Neural progenitor cell (in vitro differentiated cells): ENCODE results near the gene CCNYL1. TPM values are rescaled to one million over a fixed set of nuclear protein-coding genes. Genes with fewer than 3 reads are reported as not detected.
"Not testable (repeated sequence)": the region's sequence is repeated elsewhere in the genome, so short reads cannot be mapped to it uniquely, and the experiment has no call there.

ENCODE experiments used
- DNase-seq: peaks from one replicate; pipeline ENCODE4 v3.0.0-alpha.2; 2016; ENCODE audit warnings: low spot score
- H2AFZ ChIP-seq: fragments of 200-600 bp; sonication (generic); replicated peaks from 2 replicates; pipeline ENCODE4 v1.6.1; 2016; ENCODE audit warnings: antibody characterized with exemption
- H3F3A ChIP-seq: fragments of 200-600 bp; sonication (generic); 2 replicates; pipeline ENCODE4 v1.6.1; 2016; ENCODE audit warnings: antibody characterized with exemption, low read depth
- H3K27ac ChIP-seq: fragments of 200-600 bp; sonication (generic); 2 replicates; pipeline ENCODE4 v1.5.1; 2016; ENCODE audit warnings: mild to moderate bottlenecking
- H3K27me3 ChIP-seq: fragments of 200-600 bp; sonication (generic); 2 replicates; pipeline ENCODE4 v1.6.1; 2016; ENCODE audit warnings: mild to moderate bottlenecking, moderate library complexity
- H3K36me3 ChIP-seq: fragments of 200-600 bp; sonication (generic); 2 replicates; pipeline ENCODE4 v1.5.1; 2016
- H3K4me1 ChIP-seq: fragments of 200-600 bp; sonication (generic); 2 replicates; pipeline ENCODE4 v1.6.1; 2016; ENCODE audit warnings: mixed run types
- H3K4me2 ChIP-seq: fragments of 200-600 bp; sonication (generic); 2 replicates; pipeline ENCODE4 v1.6.1; 2016
- H3K4me3 ChIP-seq: fragments of 200-600 bp; sonication (generic); 2 replicates; pipeline ENCODE4 v1.5.1; 2016
- H3K79me2 ChIP-seq: fragments of 200-600 bp; sonication (generic); 2 replicates; pipeline ENCODE4 v1.6.1; 2016; ENCODE audit warnings: low read depth
- H3K9ac ChIP-seq: fragments of 200-600 bp; sonication (generic); 2 replicates; pipeline ENCODE4 v1.6.1; 2016
- H3K9me3 ChIP-seq: fragments of 200-600 bp; sonication (generic); 2 replicates; pipeline ENCODE4 v1.5.1; 2016; ENCODE audit warnings: low read depth
- H4K20me1 ChIP-seq: fragments of 200-600 bp; sonication (generic); 2 replicates; pipeline ENCODE4 v1.6.1; 2016; ENCODE audit warnings: low read depth
- H3K27ac Mint-ChIP-seq: 3 replicates; pipeline ENCODE4 v1.8.0; 2021; ENCODE audit warnings: mixed read lengths
- H3K27me3 Mint-ChIP-seq: 2 replicates; pipeline ENCODE4 v1.8.0; 2022; ENCODE audit warnings: low read depth, mild to moderate bottlenecking, inconsistent platforms, moderate library complexity, mixed read lengths; ENCODE audit not compliant: insufficient read depth
- H3K36me3 Mint-ChIP-seq: 3 replicates; pipeline ENCODE4 v1.8.0; 2021; ENCODE audit warnings: mixed read lengths
- H3K4me1 Mint-ChIP-seq: 3 replicates; pipeline ENCODE4 v1.8.0; 2021; ENCODE audit warnings: mixed read lengths
- H3K4me3 Mint-ChIP-seq: 3 replicates; pipeline ENCODE4 v1.8.0; 2021; ENCODE audit warnings: mild to moderate bottlenecking, moderate library complexity, mixed read lengths
- H3K9me3 Mint-ChIP-seq: 3 replicates; pipeline ENCODE4 v1.8.0; 2020; ENCODE audit warnings: mixed read lengths
- CTCF ChIP-seq: fragments of 200-600 bp; sonication (generic); IDR thresholded peaks from 2 replicates; pipeline ENCODE4 v1.5.1; 2017; ENCODE audit warnings: antibody characterized with exemption, mild to moderate bottlenecking
- EZH2 ChIP-seq: fragments of 200-600 bp; sonication (generic); IDR thresholded peaks from 2 replicates; pipeline ENCODE4 v1.6.1; 2017; ENCODE audit warnings: antibody characterized with exemption, mild to moderate bottlenecking, moderate library complexity
- EZH2phosphoT487 ChIP-seq: fragments of 200-600 bp; sonication (generic); IDR thresholded peaks from 2 replicates; pipeline ENCODE4 v1.6.1; 2017; ENCODE audit warnings: antibody characterized with exemption
- total RNA-seq: library from RNA; depleted of rRNA; stranded (reverse); fragments of >200 nt; gene quantifications from 2 replicates; pipeline ENCODE4 v1.2.3, GENCODE V29; 2015; ENCODE audit warnings: low replicate concordance

The CCNYL1 gene
- total RNA-seq, 1 donor from 2014 or later, result 22.0 TPM

GRCh38 chr2:207759890-207760289 is 48.5 kb downstream of the CCNYL1 start:
- H3K36me3 ChIP-seq, result peaks cover 34% of the 10 kb centered on the region
- peaks cover 95% of the 10 kb centered on the region for H3K79me2 ChIP-seq
- H3K27me3 ChIP-seq, result no peaks in the 10 kb centered on the region
- no peak overlapping the region for H3K4me3 ChIP-seq
- H3F3A ChIP-seq, result peaks cover 100% of the 10 kb centered on the region
- no peak overlapping the region for H3K4me2 ChIP-seq
- H3K4me1 ChIP-seq, result peaks cover 35% of the 10 kb centered on the region
- no peaks in the 10 kb centered on the region for H3K9me3 Mint-ChIP-seq
- no peaks in the 10 kb centered on the region for H3K9me3 ChIP-seq
- DNase-seq, result no peak
- no peak overlapping the region for H3K9ac ChIP-seq
- no peak overlapping the region for H3K4me3 Mint-ChIP-seq
- H3K4me1 Mint-ChIP-seq, result peaks cover 16% of the 10 kb centered on the region
- H2AFZ ChIP-seq, result no peak overlapping the region
- peaks cover 100% of the 10 kb centered on the region for H4K20me1 ChIP-seq
- peak overlapping the region; percentile 88 for H3K27ac ChIP-seq
- H3K36me3 Mint-ChIP-seq, result peaks cover 2% of the 10 kb centered on the region
- TF ChIP-seq CTCF (no peak), EZH2phosphoT487 (no peak), EZH2 (no peak)
- H3K27ac Mint-ChIP-seq, result no peak overlapping the region
- peaks cover 15% of the 10 kb centered on the region for H3K27me3 Mint-ChIP-seq

GRCh38 chr2:207760453-207760852 is 49.0 kb downstream of the CCNYL1 start:
- H3K9me3 Mint-ChIP-seq, result no peaks in the 10 kb centered on the region
- no peak overlapping the region for H3K9ac ChIP-seq
- H3F3A ChIP-seq, result peaks cover 100% of the 10 kb centered on the region
- H3K36me3 Mint-ChIP-seq, result peaks cover 2% of the 10 kb centered on the region
- H3K27me3 ChIP-seq, result no peaks in the 10 kb centered on the region
- H3K27ac ChIP-seq, result peak overlapping the region; percentile 88
- H3K27me3 Mint-ChIP-seq, result peaks cover 17% of the 10 kb centered on the region
- H3K4me2 ChIP-seq, result no peak overlapping the region
- peaks cover 36% of the 10 kb centered on the region for H3K36me3 ChIP-seq
- H3K4me3 ChIP-seq, result no peak overlapping the region
- H3K27ac Mint-ChIP-seq, result no peak overlapping the region
- H3K79me2 ChIP-seq, result peaks cover 96% of the 10 kb centered on the region
- no peak for DNase-seq
- H3K9me3 ChIP-seq, result no peaks in the 10 kb centered on the region
- no peak overlapping the region for H2AFZ ChIP-seq
- no peak overlapping the region for H3K4me3 Mint-ChIP-seq
- H3K4me1 Mint-ChIP-seq, result peaks cover 22% of the 10 kb centered on the region
- peaks cover 40% of the 10 kb centered on the region for H3K4me1 ChIP-seq
- peaks cover 100% of the 10 kb centered on the region for H4K20me1 ChIP-seq
- TF ChIP-seq EZH2phosphoT487 (no peak), CTCF (no peak), EZH2 (no peak)

DNA sequence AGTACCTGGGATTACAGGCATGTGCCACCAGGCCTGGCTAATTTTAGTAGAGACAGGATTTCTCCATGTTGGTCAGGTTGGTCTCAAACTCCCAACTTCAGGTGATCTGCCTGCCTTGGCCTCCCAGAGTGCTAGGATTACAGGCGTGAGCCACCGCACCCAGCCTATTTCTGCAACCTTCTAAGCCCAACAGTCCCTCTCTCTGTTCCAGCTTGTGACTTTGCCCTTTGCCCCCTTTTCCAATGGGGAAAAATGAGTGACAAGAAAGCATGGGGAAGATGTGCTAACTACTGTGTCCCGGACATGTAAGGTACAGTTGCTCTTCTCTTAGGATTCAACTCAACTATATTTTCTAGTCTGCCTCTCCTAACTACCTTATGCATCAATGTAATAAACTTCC is 50.0 kb downstream of the CCNYL1 start:
- not testable (repeated sequence) for H2AFZ ChIP-seq, H3K9ac ChIP-seq, H3K4me3 Mint-ChIP-seq, H3K36me3 Mint-ChIP-seq, H3K27ac Mint-ChIP-seq, H3K9me3 ChIP-seq, H3K9me3 Mint-ChIP-seq, H3K27me3 ChIP-seq, DNase-seq
- H3K27me3 Mint-ChIP-seq, result peaks cover 19% of the 10 kb centered on the region
- Histone ChIP-seq H3K36me3 (peaks cover 31% of the 10 kb centered on the region), H3F3A (peaks cover 98% of the 10 kb centered on the region), H4K20me1 (peaks cover 100% of the 10 kb centered on the region), H3K79me2 (peaks cover 96% of the 10 kb centered on the region), H3K4me2 (peak overlapping the region; percentile 100), H3K27ac (peak overlapping the region; percentile 88), H3K4me3 (peak overlapping the region; percentile 100), H3K4me1 (peaks cover 46% of the 10 kb centered on the region)
- peaks cover 30% of the 10 kb centered on the region for H3K4me1 Mint-ChIP-seq

DNA sequence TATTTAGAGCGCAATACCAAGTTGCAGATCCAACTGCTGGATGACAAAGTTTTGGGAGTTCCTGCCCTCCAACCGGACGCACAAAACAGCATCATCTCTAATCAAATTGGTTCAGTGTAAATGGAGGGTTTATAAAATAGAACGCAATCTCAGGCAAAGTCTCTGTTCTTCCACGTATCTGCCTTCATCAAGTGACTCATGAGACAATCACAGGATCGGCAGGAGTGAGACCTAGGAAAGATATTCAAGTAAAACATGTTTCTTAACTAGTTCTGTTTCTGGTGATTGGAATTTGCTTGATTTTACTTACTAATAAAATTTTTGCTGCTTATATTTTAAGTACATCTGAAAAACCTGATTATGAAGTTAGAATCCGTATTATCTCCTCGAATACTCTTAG is 50.7 kb downstream of the CCNYL1 start:
- no peak overlapping the region for H3K9ac ChIP-seq
- Mint-ChIP-seq H3K4me1 (peaks cover 33% of the 10 kb centered on the region), H3K27ac (no peak overlapping the region), H3K4me3 (no peak overlapping the region), H3K9me3 (peaks cover under 1% of the 10 kb centered on the region), H3K36me3 (peaks cover under 1% of the 10 kb centered on the region), H3K27me3 (peaks cover 24% of the 10 kb centered on the region)
- H3K27ac ChIP-seq, result peak overlapping the region; percentile 88
- H3K79me2 ChIP-seq, result peaks cover 98% of the 10 kb centered on the region
- H4K20me1 ChIP-seq, result peaks cover 100% of the 10 kb centered on the region
- H2AFZ ChIP-seq, result no peak overlapping the region
- H3K36me3 ChIP-seq, result peaks cover 35% of the 10 kb centered on the region
- DNase-seq, result no peak
- H3K4me1 ChIP-seq, result peaks cover 49% of the 10 kb centered on the region
- peak overlapping the region; percentile 100 for H3K4me2 ChIP-seq
- TF ChIP-seq EZH2, result no peak
- no peak for TF ChIP-seq EZH2phosphoT487
- no peak for TF ChIP-seq CTCF
- peak overlapping the region; percentile 100 for H3K4me3 ChIP-seq
- no peaks in the 10 kb centered on the region for H3K27me3 ChIP-seq
- peaks cover 97% of the 10 kb centered on the region for H3F3A ChIP-seq
- no peaks in the 10 kb centered on the region for H3K9me3 ChIP-seq
